Thoracic aorta endothelial cell (primary cell): ENCODE results near the gene CORIN. TPM values are rescaled to one million over a fixed set of nuclear protein-coding genes. Genes with fewer than 3 reads are reported as not detected.

ENCODE experiments used
- small RNA-seq: library from RNA; depleted of rRNA; stranded (forward); fragments of <200 nt; gene quantifications from one replicate; pipeline ENCODE3, GENCODE V24; 2012
- total RNA-seq: library from RNA; depleted of rRNA; stranded (reverse); fragments of >200 nt; gene quantifications from 2 replicates; pipeline ENCODE4 v1.2.3, GENCODE V29; 2012

The CORIN gene, protein sequence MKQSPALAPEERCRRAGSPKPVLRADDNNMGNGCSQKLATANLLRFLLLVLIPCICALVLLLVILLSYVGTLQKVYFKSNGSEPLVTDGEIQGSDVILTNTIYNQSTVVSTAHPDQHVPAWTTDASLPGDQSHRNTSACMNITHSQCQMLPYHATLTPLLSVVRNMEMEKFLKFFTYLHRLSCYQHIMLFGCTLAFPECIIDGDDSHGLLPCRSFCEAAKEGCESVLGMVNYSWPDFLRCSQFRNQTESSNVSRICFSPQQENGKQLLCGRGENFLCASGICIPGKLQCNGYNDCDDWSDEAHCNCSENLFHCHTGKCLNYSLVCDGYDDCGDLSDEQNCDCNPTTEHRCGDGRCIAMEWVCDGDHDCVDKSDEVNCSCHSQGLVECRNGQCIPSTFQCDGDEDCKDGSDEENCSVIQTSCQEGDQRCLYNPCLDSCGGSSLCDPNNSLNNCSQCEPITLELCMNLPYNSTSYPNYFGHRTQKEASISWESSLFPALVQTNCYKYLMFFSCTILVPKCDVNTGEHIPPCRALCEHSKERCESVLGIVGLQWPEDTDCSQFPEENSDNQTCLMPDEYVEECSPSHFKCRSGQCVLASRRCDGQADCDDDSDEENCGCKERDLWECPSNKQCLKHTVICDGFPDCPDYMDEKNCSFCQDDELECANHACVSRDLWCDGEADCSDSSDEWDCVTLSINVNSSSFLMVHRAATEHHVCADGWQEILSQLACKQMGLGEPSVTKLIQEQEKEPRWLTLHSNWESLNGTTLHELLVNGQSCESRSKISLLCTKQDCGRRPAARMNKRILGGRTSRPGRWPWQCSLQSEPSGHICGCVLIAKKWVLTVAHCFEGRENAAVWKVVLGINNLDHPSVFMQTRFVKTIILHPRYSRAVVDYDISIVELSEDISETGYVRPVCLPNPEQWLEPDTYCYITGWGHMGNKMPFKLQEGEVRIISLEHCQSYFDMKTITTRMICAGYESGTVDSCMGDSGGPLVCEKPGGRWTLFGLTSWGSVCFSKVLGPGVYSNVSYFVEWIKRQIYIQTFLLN
- total RNA-seq: under 0.01 and 0.14 TPM in 2 replicates

DNA sequence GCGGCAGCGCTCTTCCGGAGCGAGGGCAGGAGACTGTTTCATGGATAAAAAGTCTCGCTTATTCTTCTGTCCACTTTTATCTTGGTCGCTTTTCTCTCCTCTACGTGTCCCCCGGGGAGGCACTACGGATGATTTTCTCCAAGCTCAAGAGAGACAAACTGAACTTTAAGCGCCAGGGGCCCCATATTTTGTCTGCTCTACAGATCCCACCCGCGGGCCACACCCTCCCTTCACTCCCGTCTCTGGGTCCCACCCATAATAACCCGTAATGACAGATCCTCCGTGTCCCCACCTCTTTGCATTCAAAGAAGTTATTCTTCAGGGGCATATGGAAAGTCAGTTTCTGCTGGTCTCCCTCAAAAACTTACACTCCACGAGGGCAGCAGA is at the start of gene CORIN:
Gene CORIN, minus strand, starts transcription at position 160 of the 387 bp plus-strand sequence. Its CDS starts 118 bp downstream, at position 42.

Small RNA genes lying within 50 kb of the gene (small RNA-seq; reads per million reads assigned to genes)
- not detected for gene MIR8053

Other genes with a start within 250 kb of the CORIN start
- gene NFXL1, start 76.5 kb upstream of the CORIN start, total RNA-seq: 12.5 and 15.0 TPM in 2 replicates
- gene CNGA1, start 178.6 kb upstream of the CORIN start, total RNA-seq: 0.14 TPM in 1 of 2 replicates, not detected in the other
- 0.80 and 2.9 TPM in 2 replicates for gene NIPAL1, start 178.7 kb upstream of the CORIN start, total RNA-seq